Activated CD4-positive, alpha-beta T cell treated with anti-CD3 and anti-CD28 coated beads, Interleukin-2, amount 50 U/mL, for 16 hours (primary cell): ENCODE measurements around the gene DOK6.

Experiments used
- DNase-seq: peaks from one replicate; pipeline ENCODE4 v3.0.0-alpha.2; 2020

DOK6 gene

DNA sequence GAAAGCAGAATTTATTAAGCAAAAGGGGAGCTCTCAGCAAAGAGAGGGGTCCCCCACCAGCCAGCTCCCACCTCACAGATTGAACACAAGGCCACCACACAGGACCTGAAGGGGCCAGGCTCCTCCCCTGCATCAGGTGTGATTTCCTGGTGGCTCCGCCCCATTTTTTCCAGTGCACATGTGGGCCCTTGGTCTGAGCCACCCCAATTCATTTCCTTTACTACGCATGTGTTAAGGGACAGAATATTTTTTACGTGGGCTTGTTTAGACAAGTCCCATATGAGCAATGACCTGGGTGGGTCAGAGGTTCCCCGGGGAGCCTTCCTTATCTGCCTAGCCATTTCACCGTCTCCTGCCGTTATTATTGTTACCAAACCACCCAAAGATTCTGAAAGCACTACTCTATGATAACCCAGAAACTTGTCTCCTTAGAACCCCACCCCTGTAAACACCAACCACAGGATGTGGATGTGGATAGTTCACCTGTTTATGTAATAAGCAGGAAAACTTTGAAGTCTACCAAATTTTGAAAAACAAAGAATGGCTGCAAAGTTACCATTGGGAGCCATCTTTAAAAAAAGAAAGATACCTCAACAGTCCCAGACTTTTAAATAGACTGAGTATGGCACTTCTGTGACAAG is 355.3 kb downstream of the DOK6 start:
- DNase-seq = no peak

DNA sequence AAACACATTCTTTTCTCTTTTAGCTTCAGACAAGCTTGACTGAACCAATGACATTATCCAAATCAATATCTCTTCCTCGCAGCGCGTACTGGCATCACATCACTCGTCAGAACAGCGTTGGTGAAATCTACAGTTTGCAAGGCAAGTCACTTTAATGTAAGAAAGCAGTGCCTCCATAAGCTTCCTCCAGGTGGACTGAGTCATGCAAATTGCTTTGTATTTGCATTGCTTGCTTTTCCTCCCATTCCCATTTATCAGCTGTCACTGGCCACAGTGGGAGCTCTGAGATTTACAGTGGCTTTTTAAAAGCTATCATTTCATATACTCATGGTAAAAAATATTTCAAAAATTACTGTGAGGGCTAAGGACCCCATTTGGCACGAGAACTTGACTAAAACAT is 357.0 kb downstream of the DOK6 start:
- DNase-seq = no peak

GRCh38 chr18:69758458-69758857 is 357.8 kb downstream of the DOK6 start:
- DNase-seq = no peak

- no peak for DNase-seq
Observed at GRCh38 chr18:69759046-69759445, 358.4 kb downstream of the DOK6 start.

DNA sequence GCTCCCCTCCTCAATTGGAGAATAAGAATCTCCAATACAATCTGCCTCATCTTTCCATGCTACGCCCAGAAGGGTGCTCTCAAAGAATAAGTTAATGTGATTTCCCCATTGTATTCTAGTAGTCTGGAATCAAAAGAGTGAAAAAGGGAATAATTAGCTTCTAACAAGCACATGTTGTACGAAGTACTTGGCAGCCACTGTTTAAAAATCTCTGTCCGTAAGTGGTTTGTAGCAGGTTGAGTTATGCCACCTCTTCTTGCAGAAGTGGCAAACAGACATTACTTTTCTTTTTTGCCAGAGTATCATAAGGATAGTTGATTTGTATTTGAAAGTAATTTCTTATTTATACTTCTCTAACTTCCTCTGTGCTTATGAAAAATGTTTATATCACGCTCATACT is 362.3 kb downstream of the DOK6 start:
- no peak for DNase-seq

DNA sequence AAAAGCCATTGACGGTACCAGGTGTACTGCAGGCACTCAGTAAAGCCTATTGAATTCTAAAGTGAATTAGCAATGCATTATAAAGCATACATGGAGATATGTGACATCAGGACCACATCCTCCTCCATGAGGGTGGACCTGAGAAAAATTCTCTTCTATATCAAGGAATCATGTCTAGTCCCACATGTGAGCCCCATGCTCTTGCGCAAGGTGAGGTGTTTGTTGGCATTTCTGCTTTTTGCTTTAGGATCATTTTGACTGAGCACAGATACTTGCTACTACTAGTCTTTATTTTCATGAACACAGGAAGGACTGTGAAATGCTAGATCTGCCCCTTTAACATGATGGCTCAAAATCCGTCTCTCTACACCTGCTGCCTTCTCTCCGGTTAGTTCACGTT is 363.1 kb downstream of the DOK6 start:
- no peak for DNase-seq

DNA sequence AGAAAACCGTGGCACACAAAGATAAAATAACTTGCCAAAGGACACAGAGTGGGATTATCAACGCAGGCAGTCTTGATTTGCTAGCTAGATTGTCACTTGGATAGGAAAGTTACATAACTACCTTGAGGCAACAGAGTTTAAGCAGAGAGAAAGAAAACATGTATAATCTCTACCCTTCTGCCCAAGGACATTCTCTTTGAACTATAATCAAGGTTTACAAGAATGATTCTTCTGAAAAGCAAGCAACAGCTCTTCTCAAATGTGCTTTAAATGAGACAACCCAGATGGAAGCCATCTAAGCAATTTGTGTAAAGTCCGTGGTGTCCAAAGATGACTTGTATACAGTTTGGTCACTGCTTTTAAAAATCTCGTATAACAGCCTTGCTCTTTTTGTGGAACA is 369.6 kb downstream of the DOK6 start:
- no peak for DNase-seq

- DNase-seq = no peak
Observed at GRCh38 chr18:69774831-69775230, 374.1 kb downstream of the DOK6 start.

- DNase-seq = no peak
Observed at GRCh38 chr18:69777248-69777647, 376.6 kb downstream of the DOK6 start.

DNA sequence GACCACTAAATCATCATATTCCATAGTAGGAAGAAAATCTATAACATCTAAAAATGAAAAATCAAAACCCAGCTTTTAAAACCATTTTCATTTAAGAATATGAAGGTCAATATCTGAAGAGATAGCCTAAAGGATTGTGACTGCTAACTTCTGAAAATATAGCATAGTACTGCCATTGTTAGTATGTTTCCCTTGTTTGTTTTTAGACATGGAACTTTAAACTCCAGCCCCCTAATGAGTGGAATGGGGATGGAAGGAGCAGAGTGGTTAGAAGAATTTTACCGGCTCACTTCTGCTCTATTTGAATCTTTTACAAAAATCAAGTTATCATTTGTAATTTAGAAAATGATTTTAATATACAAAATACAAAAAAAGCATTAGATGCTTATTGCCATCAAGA is 378.0 kb downstream of the DOK6 start:
- DNase-seq = no peak

DNA sequence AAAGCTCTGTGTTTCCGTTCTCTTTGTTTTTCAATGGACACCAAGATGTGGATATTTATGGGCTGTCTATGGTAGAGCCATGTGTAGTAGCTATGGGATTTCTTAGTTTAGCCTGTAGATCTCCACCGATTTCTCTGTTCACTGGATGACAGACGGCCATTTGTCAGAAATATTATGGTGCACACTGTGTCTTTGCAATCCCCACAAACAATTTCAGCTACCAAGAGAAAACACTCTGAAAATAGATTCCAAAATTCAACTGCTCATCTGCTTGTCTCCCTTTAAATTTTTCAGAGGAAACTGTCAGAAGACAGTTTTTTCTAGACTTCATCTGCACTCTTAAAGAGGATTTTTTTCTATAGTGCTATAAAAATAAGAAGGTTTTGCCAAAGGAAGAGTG is 380.2 kb downstream of the DOK6 start:
- no peak for DNase-seq

- DNase-seq = no peak
Observed at GRCh38 chr18:69784815-69785214, 384.1 kb downstream of the DOK6 start.

GRCh38 chr18:69785466-69785865 is 384.8 kb downstream of the DOK6 start:
- DNase-seq = no peak

DNA sequence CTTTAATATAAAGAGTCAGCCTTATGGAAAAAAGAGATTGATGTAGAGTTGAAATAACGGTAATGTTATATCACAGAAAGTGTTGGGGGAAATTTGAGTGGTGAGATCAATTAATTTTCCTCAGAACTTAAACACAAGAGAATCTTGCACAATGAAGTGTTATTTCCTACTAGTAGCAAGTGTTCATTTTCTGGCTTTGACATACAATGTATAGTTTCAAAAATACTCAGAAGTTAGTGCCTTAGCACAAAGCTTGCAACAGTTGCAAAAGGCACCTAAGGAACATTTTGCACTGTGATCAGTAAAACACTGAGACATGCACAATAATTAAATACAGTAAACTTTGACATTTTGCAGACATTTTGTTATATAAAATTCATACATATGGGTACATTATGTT is 385.7 kb downstream of the DOK6 start:
- no peak for DNase-seq

DNA sequence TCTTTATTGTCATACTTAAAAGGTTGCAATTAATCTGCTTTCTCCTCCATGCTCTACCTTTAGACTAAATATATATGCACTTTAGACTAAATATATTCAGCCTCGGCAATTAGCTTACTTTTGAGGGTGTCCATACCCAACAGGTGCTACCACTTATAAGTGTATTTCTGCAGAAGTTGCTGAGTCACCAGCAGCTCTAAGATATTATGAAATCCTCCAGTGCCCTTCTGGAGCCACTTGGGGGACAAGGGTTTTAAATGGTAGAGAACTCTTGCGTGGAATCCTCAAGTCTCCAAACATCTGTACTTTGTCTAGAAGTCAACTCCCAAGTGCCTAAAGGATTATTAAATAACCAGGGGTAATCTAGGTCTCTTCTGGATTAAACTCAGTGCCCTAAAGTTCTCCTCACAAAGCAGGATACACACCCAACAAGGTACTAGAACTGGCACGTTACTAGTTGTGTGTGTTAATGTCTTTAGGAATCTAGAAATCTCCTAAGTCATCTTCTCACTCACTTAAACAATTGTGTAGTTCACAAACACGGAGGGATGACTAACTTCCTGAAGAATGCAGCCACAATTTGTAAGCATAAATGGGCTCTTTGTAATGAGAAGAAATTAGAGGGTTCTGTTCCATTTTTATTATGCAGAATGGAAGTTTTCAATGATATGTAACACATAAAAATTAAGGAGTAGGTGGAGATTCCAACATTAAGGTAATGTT is 387.3 kb downstream of the DOK6 start:
- DNase-seq = no peak

GRCh38 chr18:69789794-69790193 is 389.1 kb downstream of the DOK6 start:
- DNase-seq = no peak

- no peak for DNase-seq
Observed at GRCh38 chr18:69790649-69791048, 390.0 kb downstream of the DOK6 start.

GRCh38 chr18:69795791-69796190 is 395.1 kb downstream of the DOK6 start:
- DNase-seq = no peak

GRCh38 chr18:69804776-69805501 is 404.3 kb downstream of the DOK6 start:
- no peak for DNase-seq

GRCh38 chr18:69808399-69808798 is 407.7 kb downstream of the DOK6 start:
- no peak for DNase-seq

- DNase-seq = no peak
Observed at GRCh38 chr18:69813559-69813958, 412.9 kb downstream of the DOK6 start.

DNA sequence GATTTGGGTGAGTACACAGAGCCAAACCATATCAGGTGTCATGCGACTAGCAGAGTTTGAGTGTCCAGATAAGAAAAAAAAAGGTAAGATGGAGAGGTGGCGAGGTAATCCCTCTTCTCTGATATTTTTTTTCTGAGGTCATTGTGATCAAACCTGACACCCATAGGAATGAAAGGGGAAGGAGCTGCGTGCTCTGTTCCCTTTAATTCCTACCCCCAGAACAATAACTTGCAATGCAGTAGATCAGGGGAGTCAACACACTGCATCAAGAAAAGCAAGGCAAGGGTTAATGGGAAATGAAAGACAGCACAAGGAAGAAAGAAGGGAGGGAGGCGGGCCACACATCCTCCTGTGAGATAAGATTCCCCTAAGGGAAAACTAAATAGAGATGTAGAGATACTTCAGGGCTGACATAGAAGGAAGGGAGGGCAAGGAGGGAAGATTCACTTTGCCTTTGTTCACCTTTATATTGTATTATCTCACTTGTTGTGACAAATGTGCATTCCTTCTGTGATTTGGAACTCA is 414.2 kb downstream of the DOK6 start:
- no peak for DNase-seq

DNA sequence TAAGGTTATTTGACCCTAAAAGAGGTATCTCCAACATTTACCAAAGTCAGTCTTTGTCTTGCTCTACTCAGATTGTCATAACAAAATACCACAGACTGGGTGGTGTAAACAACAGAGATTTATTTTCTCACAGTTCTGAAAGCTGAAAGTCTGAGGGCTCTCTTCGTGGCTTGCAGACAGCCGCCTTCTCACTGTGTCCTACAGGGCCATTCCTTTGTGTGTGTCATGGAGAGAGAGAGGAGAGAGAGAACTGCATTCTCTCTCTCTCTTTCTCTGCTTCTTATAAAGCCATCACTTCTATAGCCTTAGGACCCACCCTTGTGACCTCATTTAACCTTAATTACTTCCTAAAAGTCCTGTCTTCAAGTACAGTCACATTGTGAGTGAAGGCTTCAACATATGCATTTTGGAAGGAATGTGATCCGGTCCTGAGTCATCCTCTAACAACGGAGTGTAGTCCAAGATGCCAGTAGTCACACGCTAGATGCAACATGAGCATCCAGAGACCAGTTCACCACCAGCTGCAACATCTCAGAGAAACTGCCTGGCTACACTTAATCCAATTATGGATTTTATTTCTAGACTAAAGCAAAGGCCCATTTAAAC is 416.8 kb downstream of the DOK6 start:
- DNase-seq = no peak

DNA sequence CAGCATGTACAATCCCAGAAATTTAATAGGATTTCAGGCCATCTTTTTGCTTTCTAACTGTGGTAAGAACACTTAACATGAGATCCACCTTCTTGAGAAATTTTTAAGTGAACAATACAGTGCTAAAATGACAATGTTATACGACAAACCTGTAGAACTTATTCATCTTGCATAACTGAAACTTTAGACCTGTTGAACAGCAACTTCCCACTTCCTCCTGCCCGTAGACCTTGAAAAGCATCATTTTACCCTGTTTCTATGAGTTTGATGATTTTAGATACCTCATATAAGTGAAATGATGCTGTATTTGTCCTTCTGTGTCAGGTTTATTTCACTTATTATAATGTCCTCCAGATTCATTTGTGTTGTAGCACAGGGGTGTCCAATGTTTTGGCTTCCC is 418.8 kb downstream of the DOK6 start:
- DNase-seq = no peak
